KMS-11 (cell line): ENCODE measurements around the gene SMPD1.

ENCODE experiments used
- H2AFZ ChIP-seq: fragments of 200-600 bp; sonication (generic); 2 replicates; pipeline ENCODE4 v1.6.1; 2016; ENCODE audit warnings: antibody characterized with exemption, mixed run types, low read depth
- H3K27ac ChIP-seq: fragments of 200-600 bp; sonication (generic); 2 replicates; pipeline ENCODE4 v1.6.1; 2016; ENCODE audit warnings: mild to moderate bottlenecking, mixed run types
- H3K27me3 ChIP-seq: fragments of 200-600 bp; sonication (generic); 2 replicates; pipeline ENCODE4 v1.6.1; 2017; ENCODE audit warnings: mild to moderate bottlenecking, low read depth, mixed run types, moderate library complexity; ENCODE audit not compliant: insufficient read depth
- H3K36me3 ChIP-seq: fragments of 200-600 bp; sonication (generic); 2 replicates; pipeline ENCODE4 v1.6.1; 2017; ENCODE audit warnings: mild to moderate bottlenecking, mixed run types; ENCODE audit not compliant: insufficient read depth
- H3K4me1 ChIP-seq: fragments of 200-600 bp; sonication (generic); 2 replicates; pipeline ENCODE4 v1.6.1; 2016; ENCODE audit warnings: mild to moderate bottlenecking, low read depth, mixed run types; ENCODE audit not compliant: poor library complexity, severe bottlenecking
- H3K4me2 ChIP-seq: fragments of 200-600 bp; sonication (generic); 2 replicates; pipeline ENCODE4 v1.7.0; 2016; ENCODE audit warnings: mild to moderate bottlenecking, mixed run types
- H3K4me3 ChIP-seq: fragments of 200-600 bp; sonication (generic); IDR thresholded peaks from 2 replicates; pipeline ENCODE4 v1.6.1; 2017; ENCODE audit warnings: low read depth, low read length, mixed read lengths; ENCODE audit not compliant: insufficient read depth
- H3K79me2 ChIP-seq: fragments of 200-600 bp; sonication (generic); 2 replicates; pipeline ENCODE4 v1.6.1; 2016; ENCODE audit warnings: low read depth, mixed run types; ENCODE audit not compliant: insufficient read depth
- H3K9ac ChIP-seq: fragments of 200-600 bp; sonication (generic); 2 replicates; pipeline ENCODE4 v1.6.1; 2016; ENCODE audit warnings: mild to moderate bottlenecking, mixed run types
- H4K20me1 ChIP-seq: fragments of 200-600 bp; sonication (generic); 2 replicates; pipeline ENCODE4 v1.6.1; 2016; ENCODE audit warnings: mild to moderate bottlenecking, mixed run types; ENCODE audit not compliant: insufficient read depth
- CTCF ChIP-seq: fragments of 200-600 bp; sonication (generic); conservative IDR thresholded peaks from 2 replicates; pipeline ENCODE4 v1.6.1; 2017; ENCODE audit warnings: low read depth, mild to moderate bottlenecking, antibody characterized with exemption, low read length, moderate library complexity, mixed read lengths

SMPD1 gene

GRCh38 chr11:6402561-6402981 is 12.3 kb downstream of the SMPD1 start:
- H3K4me2 ChIP-seq: peak overlapping the region; percentile 70
- no peaks in the 10 kb centered on the region for H3K27me3 ChIP-seq
- H3K9ac ChIP-seq: no peak overlapping the region; the same call in 1 of the 2 replicates
- peaks cover 18% of the 10 kb centered on the region for H3K4me1 ChIP-seq
- H3K4me3 ChIP-seq: no peak overlapping the region
- no peak for TF ChIP-seq CTCF
- peak overlapping the region; percentile 38 for H2AFZ ChIP-seq
- H3K27ac ChIP-seq: peak overlapping the region; percentile 57
- no peaks in the 10 kb centered on the region for H3K79me2 ChIP-seq
- H3K36me3 ChIP-seq: no peaks in the 10 kb centered on the region
- no peaks in the 10 kb centered on the region for H4K20me1 ChIP-seq

GRCh38 chr11:6403539-6403938 is 13.3 kb downstream of the SMPD1 start:
- Histone ChIP-seq H4K20me1 (no peaks in the 10 kb centered on the region), H3K79me2 (no peaks in the 10 kb centered on the region), H3K9ac (no peak overlapping the region), H2AFZ (no peak overlapping the region), H3K36me3 (no peaks in the 10 kb centered on the region), H3K27ac (no peak overlapping the region), H3K4me1 (peaks cover 18% of the 10 kb centered on the region), H3K27me3 (no peaks in the 10 kb centered on the region), H3K4me2 (0 out of 2 replicates have a peak overlapping the region, but pooled peaks have one; percentile 70), H3K4me3 (no peak overlapping the region)
- no peak for TF ChIP-seq CTCF

- H3K79me2 ChIP-seq: no peaks in the 10 kb centered on the region
- H3K4me2 ChIP-seq: no peak overlapping the region
- H3K9ac ChIP-seq: no peak overlapping the region
- H3K4me3 ChIP-seq: no peak overlapping the region
- H2AFZ ChIP-seq: no peak overlapping the region
- no peak overlapping the region for H3K27ac ChIP-seq
- no peak for TF ChIP-seq CTCF
- H3K4me1 ChIP-seq: peaks cover 18% of the 10 kb centered on the region
- no peaks in the 10 kb centered on the region for H3K27me3 ChIP-seq
- H4K20me1 ChIP-seq: no peaks in the 10 kb centered on the region
- no peaks in the 10 kb centered on the region for H3K36me3 ChIP-seq
Measured at GRCh38 chr11:6404342-6405051, 14.2 kb downstream of the SMPD1 start.

GRCh38 chr11:6405052-6405667 is 14.9 kb downstream of the SMPD1 start:
- H3K36me3 ChIP-seq: no peaks in the 10 kb centered on the region
- peaks cover 18% of the 10 kb centered on the region for H3K4me1 ChIP-seq
- no peak for TF ChIP-seq CTCF
- no peak overlapping the region for H3K4me2 ChIP-seq
- H3K79me2 ChIP-seq: no peaks in the 10 kb centered on the region
- H3K27ac ChIP-seq: no peak overlapping the region
- no peak overlapping the region for H2AFZ ChIP-seq
- no peak overlapping the region for H3K9ac ChIP-seq
- H3K4me3 ChIP-seq: no peak overlapping the region
- H4K20me1 ChIP-seq: no peaks in the 10 kb centered on the region
- H3K27me3 ChIP-seq: no peaks in the 10 kb centered on the region
